GM21526 (cell line): Measurements from ENCODE around the gene CRTC1.
"Not testable (repeated sequence)": the region's sequence is repeated elsewhere in the genome, so short reads cannot be mapped to it uniquely, and the experiment has no call there.

Experiments
- ATAC-seq: cut with Tn5 transposase; IDR thresholded peaks from one replicate; pipeline ENCODE4 v1.9.1; 2021; ENCODE audit warnings: moderate library complexity; ENCODE audit not compliant: unreplicated experiment, low FRiP score

Gene CRTC1

DNA sequence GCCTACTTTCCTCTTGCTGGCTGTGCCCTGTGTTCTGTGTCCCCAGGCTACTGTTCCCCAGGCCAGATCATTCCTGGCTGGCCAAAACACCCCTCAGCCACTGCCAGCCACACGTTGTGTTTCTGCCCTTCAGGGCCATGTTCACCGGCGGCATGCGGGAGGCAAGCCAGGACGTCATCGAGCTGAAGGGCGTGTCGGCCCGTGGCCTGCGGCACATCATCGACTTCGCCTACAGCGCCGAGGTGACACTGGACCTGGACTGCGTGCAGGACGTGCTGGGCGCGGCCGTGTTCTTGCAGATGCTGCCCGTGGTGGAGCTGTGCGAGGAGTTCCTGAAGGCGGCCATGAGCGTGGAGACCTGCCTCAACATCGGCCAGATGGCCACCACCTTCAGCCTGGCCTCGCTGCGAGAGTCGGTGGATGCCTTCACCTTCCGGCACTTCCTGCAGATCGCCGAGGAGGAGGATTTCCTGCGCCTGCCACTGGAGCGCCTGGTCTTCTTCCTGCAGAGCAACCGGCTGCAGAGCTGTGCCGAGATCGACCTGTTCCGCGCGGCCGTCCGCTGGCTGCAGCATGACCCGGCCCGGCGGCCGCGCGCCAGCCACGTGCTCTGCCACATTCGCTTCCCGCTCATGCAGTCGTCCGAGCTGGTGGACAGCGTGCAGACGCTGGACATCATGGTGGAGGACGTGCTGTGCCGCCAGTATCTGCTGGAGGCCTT lies 15.8 kb upstream of the CRTC1 start:
- ATAC-seq, result no peak

DNA sequence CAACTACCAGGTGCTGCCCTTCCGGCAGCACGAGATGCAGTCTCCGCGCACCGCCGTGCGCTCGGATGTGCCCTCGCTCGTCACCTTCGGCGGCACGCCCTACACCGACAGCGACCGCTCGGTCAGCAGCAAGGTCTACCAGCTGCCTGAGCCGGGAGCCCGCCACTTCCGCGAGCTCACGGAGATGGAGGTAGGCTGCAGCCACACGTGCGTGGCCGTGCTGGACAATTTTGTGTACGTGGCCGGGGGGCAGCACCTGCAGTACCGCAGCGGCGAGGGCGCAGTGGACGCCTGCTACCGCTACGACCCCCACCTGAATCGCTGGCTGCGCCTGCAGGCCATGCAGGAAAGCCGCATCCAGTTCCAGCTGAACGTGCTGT lies 15.2 kb upstream of the CRTC1 start:
- ATAC-seq, result no peak

- no peak for ATAC-seq
Observed at GRCh38 chr19:18668744-18669523, 14.5 kb upstream of the CRTC1 start.

- no peak for ATAC-seq
Observed at GRCh38 chr19:18669524-18669817, 14.0 kb upstream of the CRTC1 start.

- no peak for ATAC-seq
Observed at GRCh38 chr19:18669883-18670282, 13.6 kb upstream of the CRTC1 start.

DNA sequence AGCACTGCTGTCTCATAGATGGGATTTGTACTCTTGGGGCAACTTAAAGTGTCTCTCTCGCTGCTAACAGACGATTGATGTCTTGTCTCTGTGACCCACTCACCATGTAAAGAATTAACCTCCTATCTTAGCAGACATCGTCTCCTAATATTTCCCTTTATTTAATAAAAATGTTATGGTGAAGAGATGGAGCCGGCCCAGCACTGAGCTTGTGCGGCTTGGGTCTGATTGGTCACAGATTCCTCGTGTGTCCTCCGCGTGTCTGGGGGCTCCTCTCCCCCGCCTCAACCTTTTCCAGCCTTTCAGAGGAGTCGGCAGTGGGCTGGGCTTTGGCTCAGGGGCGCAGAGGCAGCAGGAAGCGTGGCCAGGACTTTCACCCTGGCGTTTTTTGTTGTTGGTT lies 13.2 kb upstream of the CRTC1 start:
- ATAC-seq, result no peak

DNA sequence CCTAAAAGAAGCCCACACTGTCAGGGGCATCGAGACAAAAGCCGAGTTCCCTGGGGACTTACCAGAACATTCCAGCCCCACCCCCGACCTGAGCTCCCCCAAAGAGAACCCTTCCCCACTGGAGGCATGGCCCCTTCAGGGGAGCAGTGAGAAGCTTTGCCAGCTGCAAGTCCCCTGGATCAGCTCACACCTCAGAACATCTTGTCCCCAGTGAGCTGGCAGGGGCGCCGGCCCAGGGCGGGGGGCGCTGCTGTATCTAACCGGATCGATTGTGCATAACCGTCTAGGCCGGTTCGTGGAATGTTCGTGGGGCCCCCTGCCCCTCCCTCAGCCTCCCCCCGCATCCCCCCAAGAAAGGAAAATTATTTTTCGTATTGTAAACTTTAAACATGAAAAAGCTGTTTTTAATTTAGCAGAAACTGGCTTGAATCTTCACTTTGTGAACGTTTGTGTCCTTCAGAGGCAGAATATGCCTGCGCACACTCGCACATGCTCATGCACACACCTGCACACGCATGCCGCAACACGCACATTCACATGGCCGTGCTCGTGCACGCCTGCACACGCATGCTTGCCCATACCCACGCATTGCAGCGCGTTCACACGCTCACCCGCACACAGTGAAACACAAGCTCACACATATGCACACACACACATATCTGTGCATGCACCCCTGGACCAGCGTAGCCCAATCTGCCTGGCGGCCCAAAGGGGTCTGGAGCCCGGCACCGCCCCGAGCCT lies 12.0 kb upstream of the CRTC1 start:
- no peak for ATAC-seq

DNA sequence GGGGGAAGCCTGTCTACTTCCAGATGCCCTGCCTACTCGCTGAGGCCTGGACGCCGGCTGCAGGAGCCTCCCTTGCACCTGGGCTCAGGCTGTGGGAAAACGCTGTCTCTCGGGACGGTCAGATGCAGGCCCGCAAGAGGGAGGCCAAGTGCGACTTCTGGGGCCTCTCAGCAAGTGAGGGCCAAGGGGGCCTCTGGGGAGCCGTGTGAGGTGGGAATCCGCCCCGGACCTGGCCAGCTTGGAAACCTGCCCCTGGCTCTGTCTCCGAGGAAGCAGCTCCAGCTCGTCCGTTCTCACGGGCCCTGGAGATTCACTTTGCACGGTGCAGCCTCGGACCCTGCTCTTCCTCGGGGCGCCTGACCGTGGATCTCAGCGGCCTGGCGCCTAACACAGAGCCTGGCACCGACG lies 11.4 kb upstream of the CRTC1 start:
- ATAC-seq, result no peak

- no peak for ATAC-seq
Observed at GRCh38 chr19:18672606-18673337, 10.7 kb upstream of the CRTC1 start.

DNA sequence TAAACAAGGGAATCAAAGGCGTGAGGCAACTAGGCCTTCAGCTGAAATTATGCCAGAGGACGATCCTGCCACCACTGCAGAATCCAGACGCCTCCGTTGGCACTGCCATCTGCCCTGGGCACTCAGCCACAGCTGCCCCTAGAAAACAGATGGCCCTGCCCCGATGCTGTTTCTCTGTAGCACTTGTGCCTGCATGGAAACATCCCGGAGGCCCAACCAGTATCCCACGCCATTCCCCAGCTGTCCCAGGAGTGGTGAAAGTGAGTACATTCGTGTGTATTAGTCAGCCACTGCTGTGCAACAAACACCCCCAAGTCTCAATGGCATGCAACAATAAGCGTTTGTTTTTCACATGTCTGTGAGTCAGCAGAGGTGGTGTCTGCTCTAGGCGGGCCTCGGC lies 8.9 kb upstream of the CRTC1 start:
- no peak for ATAC-seq

DNA sequence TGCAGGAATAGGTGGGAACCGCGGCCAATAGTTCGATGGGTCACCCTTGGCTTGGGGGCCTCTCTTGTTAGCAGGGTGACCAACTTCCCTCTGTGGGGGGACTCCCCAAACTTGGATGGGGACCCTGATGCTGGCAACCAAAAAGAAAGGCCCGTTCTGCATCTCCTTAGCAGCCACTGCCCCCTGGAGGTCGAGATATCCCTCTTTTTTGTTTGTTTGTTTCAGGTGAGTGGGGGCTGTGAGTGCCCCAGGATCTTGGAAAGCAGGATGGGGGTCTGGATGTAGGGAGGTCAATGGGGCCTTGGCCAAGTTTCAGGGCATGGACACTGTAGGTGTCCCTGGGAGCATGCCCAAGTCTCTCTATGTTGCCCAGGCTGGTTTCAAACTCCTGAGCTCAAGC lies 7.7 kb upstream of the CRTC1 start:
- ATAC-seq, result no peak

GRCh38 chr19:18676692-18677091 lies 6.8 kb upstream of the CRTC1 start:
- ATAC-seq, result no peak

DNA sequence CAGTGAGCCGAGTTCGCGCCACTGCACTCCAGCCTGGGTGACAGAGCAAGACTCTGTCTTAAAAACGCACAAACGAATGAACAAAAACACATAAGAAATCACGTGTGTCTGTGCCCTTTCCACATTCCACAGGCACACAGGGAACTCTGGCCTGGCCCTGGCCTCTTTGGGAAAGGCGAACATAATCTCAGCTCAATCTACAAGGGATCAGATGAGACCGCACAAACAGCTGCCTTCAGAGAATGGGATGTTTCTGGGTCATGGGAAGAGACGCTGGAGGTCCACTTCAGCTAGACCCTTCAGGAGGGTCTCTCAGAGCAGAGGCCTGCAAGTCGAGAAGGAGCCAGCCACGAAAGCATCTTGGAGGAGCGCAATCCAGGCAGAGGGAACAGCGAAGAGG lies 6.3 kb upstream of the CRTC1 start:
- no peak for ATAC-seq

GRCh38 chr19:18680148-18680547 lies 3.3 kb upstream of the CRTC1 start:
- not testable (repeated sequence) for ATAC-seq

- no peak for ATAC-seq
Observed at GRCh38 chr19:18682807-18683108, 722 bp upstream of the CRTC1 start.

- no peak for ATAC-seq
Observed at GRCh38 chr19:18683958-18684641, 620 bp downstream of the CRTC1 start.

GRCh38 chr19:18684642-18684993 lies 1.1 kb downstream of the CRTC1 start:
- ATAC-seq, result no peak

DNA sequence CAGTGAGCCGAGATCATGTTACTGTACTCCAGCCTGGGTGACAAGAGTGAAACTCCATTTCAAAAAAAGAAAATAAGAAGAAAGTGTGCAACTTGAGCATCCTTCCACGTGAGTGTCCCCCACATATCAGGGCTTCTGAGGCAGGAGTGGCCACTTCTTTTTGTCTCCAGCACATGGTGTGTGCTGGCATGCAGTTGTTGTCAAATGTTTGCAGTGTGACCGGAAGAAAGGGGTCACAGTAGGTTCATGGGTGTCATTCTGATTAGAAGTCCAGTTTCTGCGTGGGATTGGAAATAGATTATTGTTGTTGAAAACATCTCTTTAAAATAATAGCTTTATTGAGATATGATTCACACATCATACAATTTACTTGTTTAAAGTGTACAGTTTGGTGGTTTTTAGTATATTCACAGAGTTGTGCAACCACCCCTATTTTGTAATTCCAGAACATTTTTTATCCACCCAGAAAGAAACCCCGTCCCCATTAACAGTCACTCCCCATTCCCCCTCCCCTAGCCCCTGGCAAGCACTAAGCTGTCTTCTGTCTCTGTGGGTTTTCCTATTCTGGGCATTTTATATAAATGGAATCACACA lies 2.2 kb downstream of the CRTC1 start:
- ATAC-seq, result no peak

GRCh38 chr19:18687740-18688465 lies 4.4 kb downstream of the CRTC1 start:
- ATAC-seq, result no peak

GRCh38 chr19:18696023-18696422 lies 12.5 kb downstream of the CRTC1 start:
- ATAC-seq, result no peak
